ENCODE results near the gene KCTD21. TPM values are rescaled to one million over a fixed set of nuclear protein-coding genes. Genes with fewer than 3 reads are reported as not detected.

The KCTD21 gene, protein sequence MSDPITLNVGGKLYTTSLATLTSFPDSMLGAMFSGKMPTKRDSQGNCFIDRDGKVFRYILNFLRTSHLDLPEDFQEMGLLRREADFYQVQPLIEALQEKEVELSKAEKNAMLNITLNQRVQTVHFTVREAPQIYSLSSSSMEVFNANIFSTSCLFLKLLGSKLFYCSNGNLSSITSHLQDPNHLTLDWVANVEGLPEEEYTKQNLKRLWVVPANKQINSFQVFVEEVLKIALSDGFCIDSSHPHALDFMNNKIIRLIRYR
- total RNA-seq (6.3 and 8.0 TPM in 2 replicates), polyA plus RNA-seq (2.1 and 4.3 TPM in 2 replicates), polyA minus RNA-seq (5.2 and 6.1 TPM in 2 replicates)
- total RNA-seq (2013), result 3.9 TPM

DNA sequence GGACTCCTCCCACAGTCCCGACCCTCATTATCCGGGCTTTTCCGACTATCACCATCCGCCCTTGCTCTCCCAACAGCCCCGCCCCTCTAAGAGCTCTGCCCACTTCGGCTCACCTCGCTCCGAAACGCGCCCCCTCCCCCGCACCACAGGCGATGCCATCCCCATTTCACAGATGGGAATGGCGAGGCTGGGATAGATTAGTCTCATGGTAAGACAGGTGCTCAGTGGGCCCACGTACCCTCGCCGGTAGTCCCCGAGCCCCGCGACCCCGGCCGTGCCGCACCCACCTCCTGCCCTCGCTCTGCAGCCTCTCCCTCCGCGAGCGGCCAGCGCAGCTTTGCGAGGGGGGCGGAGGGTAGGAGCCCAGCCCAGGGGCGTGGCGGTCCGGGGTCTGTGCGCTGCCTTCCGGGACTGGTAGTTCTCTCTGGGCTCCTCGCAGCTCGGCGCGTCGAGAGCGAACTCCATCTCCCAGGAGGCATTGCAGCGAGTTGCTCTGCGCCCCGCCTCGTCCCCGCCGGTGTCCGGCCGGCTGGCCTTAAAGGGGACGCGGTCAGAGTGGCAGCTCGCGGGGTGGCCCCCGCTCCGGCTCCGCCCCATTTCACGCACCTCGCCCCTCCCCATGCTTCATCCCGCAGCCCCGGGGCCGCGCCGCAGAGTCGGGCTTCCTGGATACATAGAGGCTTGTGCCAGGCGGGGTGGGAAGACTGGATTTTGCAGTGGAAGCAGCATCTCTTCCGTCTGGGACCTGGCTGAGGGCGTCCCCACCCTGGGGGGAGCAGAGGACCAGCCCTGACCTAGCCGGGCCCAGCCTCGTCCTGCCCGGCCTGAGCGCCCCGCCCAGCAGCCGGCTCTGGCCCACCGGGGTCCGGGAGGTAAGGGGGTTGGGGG is at the start of gene KCTD21, which contains the start of gene USP35:
KCTD21 (minus strand) TSS at position 341 of the 888 bp plus-strand sequence. CDS start 14,072 bp downstream, outside the sequence.
USP35 (plus strand) TSS at position 634 of the 888 bp plus-strand sequence. CDS start 7,327 bp downstream, outside the sequence.
- CTCF ChIA-PET, result interaction anchor here (0.7 to 1.7 kb wide), 9 partner anchors 49 to 386 kb away, joined by 3 to 9 read pairs (median 3); partner anchors contain the start of genes ALG8, GAB2 and NARS2
- Mint-ChIP-seq H3K9me3 (ENCODE audit: insufficient read depth) (no peaks in the 10 kb centered on the region), H3K4me3 (peak within 1 kb of the TSS; percentile 100), H3K4me1 (peaks cover 45% of the 10 kb centered on the region), H3K27ac (peak within 1 kb of the TSS; percentile 93), H3K27me3 (no peaks in the 10 kb centered on the region)
- ATAC-seq (ENCODE audit: low read depth) (peak; percentile 93), DNase-seq (peak; percentile 93)
- POLR2A ChIA-PET, result interaction anchor here (0.6 to 1.8 kb wide), 3 partner anchors 49 to 131 kb away, joined by 3 to 11 read pairs (median 4); partner anchors contain the start of gene ALG8
- Histone ChIP-seq H4K20me1 (ENCODE audit: control insufficient read depth, insufficient read depth, low read length, poor library complexity, severe bottlenecking) (no peaks in the 10 kb centered on the region), H3K4me1 (ENCODE audit: control insufficient read depth in 2 of 2, insufficient read depth in 2 of 2, low read length in 2 of 2) (peaks cover 24 to 28% of the 10 kb centered on the region in 2 donors), H2AFZ (ENCODE audit: insufficient read depth, low read depth, low read length, poor library complexity, severe bottlenecking) (peak within 1 kb of the TSS; percentile 89), H3K79me2 (ENCODE audit: control insufficient read depth, insufficient read depth, low read length) (peaks cover 7% of the 10 kb centered on the region), H3K4me2 (replicated peaks; ENCODE audit: low read depth, low read length, poor library complexity, severe bottlenecking) (peak within 1 kb of the TSS; percentile 89), H3K36me3 (replicated peaks in 1 of 2; ENCODE audit: control extremely low read depth in 1 of 2, control insufficient read depth in 1 of 2, extremely low read depth in 1 of 2, insufficient read depth in 2 of 2, low read length in 1 of 2) (no peaks in the 10 kb centered on the region), H3K27me3 (replicated peaks in 1 of 4; ENCODE audit: control extremely low read depth in 1 of 4, control insufficient read depth in 3 of 4, insufficient read depth in 4 of 4, low read length in 3 of 4) (no peaks in the 10 kb centered on the region), H3K4me3 (ENCODE audit: control extremely low read depth in 1 of 5, extremely low read depth in 1 of 5, insufficient read depth in 1 of 5, low read depth in 2 of 5, low read length in 4 of 5) (peak within 1 kb of the TSS; percentile 67 to 96 (median 90)), H3K27ac (ENCODE audit: low read length in 2 of 2) (peak within 1 kb of the TSS; percentile 55 to 77), H3K9me3 (ENCODE audit: control extremely low read depth in 1 of 3, control insufficient read depth in 2 of 3, insufficient read depth in 1 of 3, low read length in 2 of 3) (no peaks in the 10 kb centered on the region), H3K9ac (ENCODE audit: low read length) (peak within 1 kb of the TSS; percentile 99)
- intact Hi-C loops (cut with micrococcal nuclease), result loop anchor here (1.0 to 5.0 kb wide), 6 partner anchors 39 to 386 kb away; partner anchors contain the start of genes ALG8, GAB2, INTS4 and NARS2
- WGBS (ENCODE audit: insufficient coverage), result under 1% methylated on average over 66 of the region's 74 CpGs
- TF ChIP-seq EZH2 (IDR thresholded peaks at IDR 0.05; ENCODE audit: borderline replicate concordance, insufficient read depth, low read depth, low read length, poor library complexity, severe bottlenecking), result no peak
- TF ChIP-seq, protein P1, sequence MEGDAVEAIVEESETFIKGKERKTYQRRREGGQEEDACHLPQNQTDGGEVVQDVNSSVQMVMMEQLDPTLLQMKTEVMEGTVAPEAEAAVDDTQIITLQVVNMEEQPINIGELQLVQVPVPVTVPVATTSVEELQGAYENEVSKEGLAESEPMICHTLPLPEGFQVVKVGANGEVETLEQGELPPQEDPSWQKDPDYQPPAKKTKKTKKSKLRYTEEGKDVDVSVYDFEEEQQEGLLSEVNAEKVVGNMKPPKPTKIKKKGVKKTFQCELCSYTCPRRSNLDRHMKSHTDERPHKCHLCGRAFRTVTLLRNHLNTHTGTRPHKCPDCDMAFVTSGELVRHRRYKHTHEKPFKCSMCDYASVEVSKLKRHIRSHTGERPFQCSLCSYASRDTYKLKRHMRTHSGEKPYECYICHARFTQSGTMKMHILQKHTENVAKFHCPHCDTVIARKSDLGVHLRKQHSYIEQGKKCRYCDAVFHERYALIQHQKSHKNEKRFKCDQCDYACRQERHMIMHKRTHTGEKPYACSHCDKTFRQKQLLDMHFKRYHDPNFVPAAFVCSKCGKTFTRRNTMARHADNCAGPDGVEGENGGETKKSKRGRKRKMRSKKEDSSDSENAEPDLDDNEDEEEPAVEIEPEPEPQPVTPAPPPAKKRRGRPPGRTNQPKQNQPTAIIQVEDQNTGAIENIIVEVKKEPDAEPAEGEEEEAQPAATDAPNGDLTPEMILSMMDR (IDR thresholded peaks at IDR 0.05), result no peak
